SK-N-DZ (cell line): ENCODE measurements around the gene PITPNM3.

ENCODE experiments used
- DNase-seq: peaks from one replicate; pipeline ENCODE4 v3.0.0-alpha.2; 2015; ENCODE audit warnings: low spot score

Gene PITPNM3

GRCh38 chr17:6480303-6480675 lies 76.1 kb downstream of the PITPNM3 start:
- no peak for DNase-seq

- DNase-seq, result no peak
These were observed 76.6 kb downstream of the PITPNM3 start for GRCh38 chr17:6479622-6480302.

- DNase-seq, result no peak
These were observed 77.9 kb downstream of the PITPNM3 start for GRCh38 chr17:6478486-6478885.

DNA sequence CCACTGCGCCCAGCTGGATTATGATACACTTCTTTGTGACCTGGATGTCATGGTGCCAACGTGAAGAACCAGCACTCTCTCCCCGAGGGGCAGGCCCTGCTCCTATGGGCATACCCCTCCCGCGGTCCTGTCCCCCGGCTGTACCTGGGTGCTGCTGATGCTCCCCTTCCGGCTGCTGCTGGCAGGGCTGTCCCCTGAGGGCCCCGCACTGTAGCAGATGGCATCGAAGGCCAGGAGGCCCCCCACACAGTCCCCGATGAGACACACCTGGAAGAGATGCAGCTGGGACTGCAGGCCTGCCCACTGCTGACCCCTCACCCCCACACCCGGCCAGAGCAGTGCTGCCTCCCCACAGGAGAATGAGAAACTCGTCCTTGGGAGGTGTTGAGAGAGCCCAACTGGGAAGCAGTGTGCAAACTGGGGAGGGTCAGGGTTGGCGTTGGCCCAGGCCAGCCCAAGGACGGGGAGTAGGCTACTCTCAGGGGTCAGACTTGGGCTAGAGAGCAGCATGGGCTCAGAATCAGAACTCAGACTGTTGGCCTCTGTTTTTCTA lies 78.4 kb downstream of the PITPNM3 start:
- no peak for DNase-seq

DNA sequence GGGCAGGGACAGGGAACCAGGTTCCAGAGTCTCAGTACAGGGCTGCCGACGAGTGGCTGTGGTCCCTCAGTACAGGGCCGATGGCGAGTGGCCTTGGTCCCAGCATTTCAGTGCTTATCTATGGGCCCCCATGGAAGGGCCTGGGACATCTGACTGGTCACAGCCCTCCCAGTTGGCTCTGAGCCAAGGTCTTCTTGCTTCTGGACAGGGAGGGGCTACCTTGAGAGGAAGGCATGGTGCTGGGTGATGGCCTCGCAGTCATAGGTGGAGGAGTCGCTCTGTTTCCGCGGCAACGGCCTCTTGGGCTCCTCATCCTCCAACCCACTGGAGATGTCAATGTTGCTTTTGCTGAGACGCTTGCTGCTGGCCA lies 79.6 kb downstream of the PITPNM3 start:
- peak; percentile 66 for DNase-seq

- no peak for DNase-seq
These were observed 80.1 kb downstream of the PITPNM3 start for GRCh38 chr17:6476076-6476809.

GRCh38 chr17:6475411-6475810 lies 80.9 kb downstream of the PITPNM3 start:
- no peak for DNase-seq

- DNase-seq, result no peak
These were observed 81.4 kb downstream of the PITPNM3 start for GRCh38 chr17:6474906-6475305.

GRCh38 chr17:6474376-6474775 lies 82.0 kb downstream of the PITPNM3 start:
- no peak for DNase-seq

DNA sequence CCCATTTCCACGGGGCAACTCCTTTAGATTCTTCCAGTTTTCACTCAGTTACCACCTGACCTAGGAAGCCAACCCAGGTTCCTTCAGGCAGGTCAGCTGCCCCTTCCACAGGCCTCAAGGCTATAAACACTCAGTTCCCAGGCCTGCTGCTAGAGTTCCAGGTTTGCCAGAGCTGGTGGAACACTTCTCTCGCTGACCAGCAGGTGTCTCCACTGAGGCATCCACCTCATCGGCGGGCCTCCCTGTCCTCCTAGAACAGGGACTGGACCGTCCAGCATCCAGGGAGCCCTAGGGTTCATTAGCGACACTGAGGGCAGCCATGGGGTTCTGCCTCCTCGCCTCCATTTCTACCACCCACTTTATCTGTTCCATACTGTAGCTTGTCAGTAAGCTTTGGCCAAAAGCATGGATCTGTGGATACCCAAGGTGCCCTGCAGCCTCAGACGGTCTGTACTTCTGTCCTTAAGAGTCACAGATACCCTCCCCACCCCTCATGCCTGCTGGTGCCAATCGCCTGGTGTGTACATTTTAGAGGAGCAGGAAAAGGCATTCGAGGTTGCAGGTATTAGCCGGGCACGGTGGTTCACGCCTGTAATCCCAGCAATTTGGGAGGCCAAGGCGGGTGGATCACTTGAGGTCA lies 83.1 kb downstream of the PITPNM3 start:
- DNase-seq, result peak; percentile 79

DNA sequence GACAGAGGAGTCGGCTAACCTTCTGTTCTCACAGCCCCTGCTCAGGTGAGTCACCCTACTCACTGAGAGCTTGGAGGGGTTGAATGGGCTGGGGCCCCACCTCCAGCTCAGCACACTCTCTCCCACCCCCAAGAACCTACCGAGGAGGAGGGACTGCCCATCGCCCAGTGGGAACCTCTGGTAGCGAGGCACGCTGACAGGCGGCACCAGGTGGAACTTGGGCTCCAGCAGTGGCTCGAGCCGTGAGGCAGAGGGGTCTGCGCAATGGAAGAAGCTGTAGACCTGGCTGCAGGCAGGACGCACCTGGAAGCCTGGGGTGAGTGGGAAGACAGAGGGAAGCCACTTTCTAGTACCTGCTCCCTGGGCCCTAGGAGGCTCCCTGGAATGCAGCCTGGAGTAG lies 83.8 kb downstream of the PITPNM3 start:
- no peak for DNase-seq

DNA sequence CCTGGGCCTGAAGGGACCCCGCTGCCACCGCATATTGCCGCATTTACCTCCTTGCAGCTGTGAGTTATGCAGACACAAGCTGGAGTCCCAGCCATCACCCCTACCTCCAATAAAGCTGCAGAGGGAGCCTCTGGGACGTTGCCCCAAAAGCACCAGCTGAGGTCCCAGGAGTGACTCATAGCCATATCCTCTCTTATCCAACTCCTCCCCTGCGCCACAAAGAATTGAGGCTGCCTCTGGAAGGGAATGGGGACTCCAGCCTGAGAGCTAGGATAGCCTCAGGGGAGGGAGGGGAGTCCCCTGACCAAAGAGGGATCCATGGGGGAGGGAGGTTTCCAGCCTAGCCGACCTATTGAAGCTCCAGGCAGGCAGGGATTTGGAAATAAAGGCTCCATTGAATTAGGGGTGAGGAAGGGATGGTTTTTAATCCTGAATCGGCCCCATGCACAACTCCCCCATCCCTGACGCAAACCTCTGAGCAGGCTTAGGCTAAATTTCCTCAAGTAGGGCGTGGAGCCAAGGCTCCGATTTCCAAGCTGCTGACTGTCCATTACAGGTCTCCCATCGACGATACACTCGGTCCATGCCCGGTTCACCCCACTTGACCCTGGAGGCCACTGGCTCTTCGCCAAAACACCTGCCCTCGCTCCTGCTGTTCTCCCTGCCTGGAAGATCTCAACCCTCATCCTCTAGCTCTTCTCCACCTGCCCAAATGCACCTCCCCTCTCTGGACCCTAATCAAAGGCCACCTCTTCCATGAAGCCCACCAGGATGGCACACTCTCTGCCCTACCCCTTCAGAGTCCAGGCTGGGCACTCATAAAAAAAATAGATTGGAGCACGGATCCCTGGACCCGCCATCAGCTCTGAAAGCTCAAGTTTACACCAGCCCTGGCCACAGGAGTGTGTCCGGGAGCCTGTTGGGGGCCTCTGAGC lies 84.6 kb downstream of the PITPNM3 start:
- no peak for DNase-seq

- DNase-seq, result no peak
These were observed 85.4 kb downstream of the PITPNM3 start for GRCh38 chr17:6470751-6471521.

- DNase-seq, result no peak
These were observed 86.1 kb downstream of the PITPNM3 start for GRCh38 chr17:6470146-6470718.

- no peak for DNase-seq
These were observed 88.1 kb downstream of the PITPNM3 start for GRCh38 chr17:6468051-6468790.

GRCh38 chr17:6467567-6467966 lies 88.8 kb downstream of the PITPNM3 start:
- no peak for DNase-seq

- no peak for DNase-seq
These were observed 91.0 kb downstream of the PITPNM3 start for GRCh38 chr17:6465206-6466003.

GRCh38 chr17:6464446-6465041 lies 91.8 kb downstream of the PITPNM3 start:
- DNase-seq, result no peak
